IMR-90 (cell line): ENCODE data around the gene ZNF564.

Source experiments
- CTCF ChIP-seq: conservative IDR thresholded peaks from 2 replicates; pipeline ENCODE4 v1.5.1; 2012; ENCODE audit warnings: mild to moderate bottlenecking, low read depth, low read length, improper control_type of control experiment
- FOS ChIP-seq: fragments of 150-350 bp; IDR thresholded peaks from 2 replicates; pipeline ENCODE4 v1.6.1; 2016; ENCODE audit warnings: low read depth, low read length
- POLR2A ChIP-seq: IDR thresholded peaks from 2 replicates; pipeline ENCODE4 v1.6.1; 2012; ENCODE audit warnings: mild to moderate bottlenecking, low read depth, low read length
- RCOR1 ChIP-seq: IDR thresholded peaks from 2 replicates; pipeline ENCODE4 v1.6.1; 2012; ENCODE audit warnings: mild to moderate bottlenecking, low read length, improper control_type of control experiment; ENCODE audit not compliant: insufficient replicate concordance
- RFX5 ChIP-seq: IDR thresholded peaks from 2 replicates; pipeline ENCODE4 v1.8.0; 2012; ENCODE audit warnings: low read depth, mild to moderate bottlenecking, low read length, moderate library complexity
- SMC3 ChIP-seq: fragments of 150-350 bp; IDR thresholded peaks from 2 replicates; pipeline ENCODE4 v1.6.1; 2016; ENCODE audit warnings: low read depth, mild to moderate bottlenecking, antibody characterized with exemption, low read length, moderate library complexity

- TF ChIP-seq POLR2A (no peak), CTCF (no peak), FOS (no peak), RCOR1 (no peak), SMC3 (no peak), RFX5 (no peak)
Observed at GRCh38 chr19:12482509-12482886, 68.8 kb downstream of the ZNF564 start.
